Dermis blood vessel endothelial cell (primary cell): Measurements from ENCODE around the gene TMEM31. TPM values are rescaled to one million over a fixed set of nuclear protein-coding genes. Genes with fewer than 3 reads are reported as not detected.

Experiments
- DNase-seq: peaks from one replicate; pipeline ENCODE4 v3.0.0; 2010
- total RNA-seq: library from RNA; depleted of rRNA; stranded (reverse); fragments of >200 nt; gene quantifications from 2 replicates; pipeline ENCODE4 v1.2.3, GENCODE V29; 2014

Gene TMEM31
- total RNA-seq: not detected in 2 replicates

- DNase-seq: no peak
Observed at GRCh38 chrX:103710609-103711008, at the start of gene TMEM31. TSS of gene TMEM31 (plus strand) at chrX:103710909. CDS start at chrX:103712259, 1,350 bp downstream.

GRCh38 chrX:103663981-103664762 is 46.5 kb upstream of the TMEM31 start:
- no peak for DNase-seq

- no peak for DNase-seq
Observed at GRCh38 chrX:103666202-103667107, 44.3 kb upstream of the TMEM31 start.

- DNase-seq: no peak
Observed at GRCh38 chrX:103669745-103670144, 41.0 kb upstream of the TMEM31 start.

- no peak for DNase-seq
Observed at GRCh38 chrX:103674531-103675454, 35.9 kb upstream of the TMEM31 start.

GRCh38 chrX:103678199-103678993 is 32.3 kb upstream of the TMEM31 start:
- DNase-seq: no peak

GRCh38 chrX:103681443-103681842 is 29.3 kb upstream of the TMEM31 start:
- DNase-seq: no peak

GRCh38 chrX:103685396-103685795 is 25.3 kb upstream of the TMEM31 start:
- peak; percentile 29 for DNase-seq

GRCh38 chrX:103686199-103687072 is 24.3 kb upstream of the TMEM31 start, which contains the start of gene MORF4L2:
TSS of gene MORF4L2 (minus strand) at chrX:103686699. CDS start at chrX:103677027, 9,672 bp downstream.
- peak; percentile 97 for DNase-seq

- peak; percentile 85 for DNase-seq
Observed at GRCh38 chrX:103687073-103687695, 23.5 kb upstream of the TMEM31 start.

- peak; percentile 83 for DNase-seq
Observed at GRCh38 chrX:103687696-103688201, 23.0 kb upstream of the TMEM31 start.

- DNase-seq: peak; percentile 48
Observed at GRCh38 chrX:103688946-103689345, 21.8 kb upstream of the TMEM31 start.

GRCh38 chrX:103691059-103691458 is 19.6 kb upstream of the TMEM31 start:
- DNase-seq: no peak

- no peak for DNase-seq
Observed at GRCh38 chrX:103697687-103698086, 13.0 kb upstream of the TMEM31 start.

- DNase-seq: no peak
Observed at GRCh38 chrX:103699243-103699642, 11.5 kb upstream of the TMEM31 start.

GRCh38 chrX:103704863-103705262 is 5.8 kb upstream of the TMEM31 start:
- DNase-seq: no peak

GRCh38 chrX:103716962-103717361 is 6.3 kb downstream of the TMEM31 start:
- DNase-seq: peak; percentile 58

GRCh38 chrX:103718120-103718519 is 7.4 kb downstream of the TMEM31 start:
- DNase-seq: no peak

- no peak for DNase-seq
Observed at GRCh38 chrX:103722505-103722904, 11.8 kb downstream of the TMEM31 start.

GRCh38 chrX:103726477-103726876 is 15.8 kb downstream of the TMEM31 start:
- DNase-seq: no peak
